ENCODE data around the gene KIFAP3. TPM values are rescaled to one million over a fixed set of nuclear protein-coding genes. Genes with fewer than 3 reads are reported as not detected.

KIFAP3 gene
- total RNA-seq, 1 experiment from 2014 or later, result 3.8 TPM

- Histone ChIP-seq H3K4me1 (ENCODE audit: insufficient read depth, low read length) (no peaks in the 10 kb centered on the region; the same call in 1 of the 2 replicates), H4K8ac (replicated peaks; ENCODE audit: insufficient read length, low read depth, low read length) (no peak overlapping the region), H2BK5ac (ENCODE audit: insufficient read length, low read length) (no peak overlapping the region), H2BK12ac (ENCODE audit: insufficient read length, low read depth, low read length) (no peak overlapping the region), H2BK120ac (ENCODE audit: low read depth, low read length, poor library complexity, severe bottlenecking) (no peak overlapping the region), H4K91ac (ENCODE audit: insufficient read length, low read depth, low read length) (no peak overlapping the region), H3K23me2 (ENCODE audit: insufficient read length, low read depth, low read length, poor library complexity, severe bottlenecking) (peaks cover 7% of the 10 kb centered on the region), H3K14ac (ENCODE audit: insufficient read depth, low read length) (no peak overlapping the region), H3K23ac (ENCODE audit: insufficient read length, low read depth, low read length) (no peak overlapping the region), H3K9ac (ENCODE audit: extremely low read depth, insufficient read length, low read length) (no peak overlapping the region), H2AK5ac (ENCODE audit: insufficient read length, low read length) (no peak overlapping the region), H3K79me1 (ENCODE audit: insufficient read depth, low read depth, low read length, poor library complexity, severe bottlenecking) (no peaks in the 10 kb centered on the region), H2BK20ac (ENCODE audit: low read depth, low read length, poor library complexity, severe bottlenecking) (no peak overlapping the region), H3K4ac (ENCODE audit: low read depth, low read length) (no peak overlapping the region), H3K4me2 (ENCODE audit: insufficient read depth, insufficient read length, low read length) (no peak overlapping the region), H3K18ac (ENCODE audit: insufficient read length, low read depth, low read length) (no peak overlapping the region), H2BK15ac (ENCODE audit: low read depth, low read length) (no peak overlapping the region), H3K27me3 (ENCODE audit: insufficient read depth, low read length) (no peaks in the 10 kb centered on the region), H4K5ac (ENCODE audit: insufficient read length, low read depth, low read length) (no peak overlapping the region), H3K79me2 (ENCODE audit: insufficient read depth, low read length) (peaks cover 4% of the 10 kb centered on the region; the same call in 1 of the 2 replicates), H2AFZ (ENCODE audit: low read length) (no peak overlapping the region), H3K56ac (ENCODE audit: insufficient read length, low read depth, low read length) (no peak overlapping the region), H3K27ac (ENCODE audit: insufficient read length, low read depth, low read length) (no peak overlapping the region), H3K9me3 (ENCODE audit: control insufficient read depth, low read depth, low read length) (no peaks in the 10 kb centered on the region), H4K20me1 (ENCODE audit: control insufficient read depth, insufficient read depth, insufficient read length) (no peaks in the 10 kb centered on the region), H3T11ph (ENCODE audit: low read length) (no peak overlapping the region)
- Mint-ChIP-seq H3K27me3 (ENCODE audit: low read depth) (no peaks in the 10 kb centered on the region), H3K4me3 (no peak overlapping the region), H3K9me3 (no peaks in the 10 kb centered on the region), H3K4me1 (peaks cover 28 to 29% of the 10 kb centered on the region in 2 experiments), H3K27ac (no peak overlapping the region), H3K36me3 (ENCODE audit: insufficient read depth in 1 of 3, low read depth in 3 of 3) (peaks cover 0 to 11% (median 4%) of the 10 kb centered on the region in 3 experiments; a peak in 5 of 7 replicates)
- DNase-seq, result no peak
- WGBS (ENCODE audit: extremely low coverage, insufficient read length, low lambda C conversion rate), result no CpG with 5 or more reads among the region's 2 CpGs
- no peak for TF ChIP-seq CTCF (conservative IDR thresholded peaks at IDR 0.05)
Measured at GRCh38 chr1:169889871-169890270, 184.6 kb downstream of the KIFAP3 start.

Measured in H9 (cell line).